LNCaP clone FGC (cell line): ENCODE results near the gene NPSR1.

Experiments used
- DNase-seq: peaks from one replicate; pipeline ENCODE4 v3.0.0-alpha.2; 2011; ENCODE audit warnings: low read depth
- H3K4me3 ChIP-seq: 2 replicates; pipeline ENCODE4 v1.5.1; 2011; ENCODE audit warnings: mild to moderate bottlenecking, low read depth, low read length, control low read depth
- CTCF ChIP-seq: IDR thresholded peaks from 2 replicates; pipeline ENCODE4 v1.5.1; 2012; ENCODE audit warnings: mild to moderate bottlenecking; ENCODE audit not compliant: control insufficient read depth, insufficient read depth; ENCODE audit errors: extremely low read depth

NPSR1 gene

GRCh38 chr7:34719636-34720035 lies 61.6 kb downstream of the NPSR1 start:
- no peak for TF ChIP-seq CTCF
- H3K4me3 ChIP-seq = no peak overlapping the region
- no peak for DNase-seq

- no peak for DNase-seq
- no peak overlapping the region for H3K4me3 ChIP-seq
Measured at GRCh38 chr7:34720289-34720688, 62.3 kb downstream of the NPSR1 start.

DNA sequence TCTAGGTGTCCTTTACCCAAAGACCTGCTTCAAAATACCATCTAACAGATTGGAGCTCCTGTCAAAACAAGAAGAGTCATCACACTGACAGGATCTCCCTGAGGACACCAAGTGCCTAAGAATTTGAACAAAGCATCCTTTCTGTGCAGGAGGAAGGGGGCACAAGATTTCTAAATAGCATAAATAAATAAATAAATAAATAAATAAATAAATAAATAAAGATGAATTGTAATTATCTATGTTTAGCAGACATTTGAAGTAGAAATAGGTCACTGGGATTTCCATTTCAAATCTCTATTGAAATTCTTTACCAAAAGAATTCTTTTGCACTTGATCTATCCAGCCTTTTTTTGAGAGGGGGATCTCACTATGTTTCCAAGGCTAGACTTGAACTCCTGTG lies 65.3 kb downstream of the NPSR1 start:
- TF ChIP-seq CTCF = no peak
- no peak for DNase-seq

More at GRCh38 chr7:34720289-34720688, 62.3 kb downstream of the NPSR1 start:
- TF ChIP-seq CTCF = no peak

DNA sequence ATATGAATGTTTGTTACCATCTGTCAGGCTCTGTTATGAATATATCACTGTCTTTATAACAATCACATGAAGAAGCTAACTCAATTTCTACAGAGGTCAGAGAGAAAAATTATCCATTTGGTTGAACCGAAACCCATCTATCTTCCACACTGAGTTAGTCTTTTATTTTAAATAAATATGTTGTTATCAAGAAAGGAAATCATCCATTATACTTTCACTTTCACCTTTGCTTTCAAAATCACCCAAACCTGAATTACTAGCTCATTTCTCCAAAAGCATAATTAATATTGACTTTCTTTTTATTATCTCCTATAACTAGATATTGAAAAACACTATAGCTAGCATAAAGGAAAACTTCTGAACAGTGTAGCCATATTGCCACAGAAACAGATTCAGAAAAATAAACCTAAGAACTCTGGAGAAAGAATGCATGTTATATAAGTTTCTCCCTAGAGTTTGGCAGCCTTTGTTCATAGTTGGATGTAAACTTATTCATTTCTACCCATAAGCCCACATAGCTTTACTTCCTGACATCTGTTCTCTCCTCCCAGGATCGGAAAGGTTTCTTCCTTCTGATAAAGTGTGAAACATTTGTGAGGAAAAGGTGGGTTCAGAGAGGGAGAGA lies 66.0 kb downstream of the NPSR1 start:
- H3K4me3 ChIP-seq = no peak overlapping the region
- TF ChIP-seq CTCF = no peak
- no peak for DNase-seq

More for the DNA sequence above, 65.3 kb downstream of the NPSR1 start:
- H3K4me3 ChIP-seq = no peak overlapping the region

DNA sequence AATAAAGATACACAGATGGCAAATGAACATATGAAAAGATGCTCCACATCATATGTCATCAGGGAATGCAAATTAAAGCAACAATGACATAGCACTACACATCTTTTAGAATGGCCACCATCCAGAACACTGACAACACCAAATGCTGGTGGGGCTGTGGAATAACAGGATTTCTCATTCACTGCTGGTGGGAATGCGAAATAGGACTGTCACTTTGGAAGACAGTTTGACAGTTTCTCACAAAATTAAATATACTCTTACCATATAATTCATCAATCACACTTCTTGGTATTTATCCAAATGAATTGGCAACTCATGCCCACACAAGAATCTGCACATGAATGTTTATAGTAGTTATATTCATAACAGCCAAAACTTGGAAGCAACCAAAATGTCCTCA lies 68.2 kb downstream of the NPSR1 start:
- no peak for TF ChIP-seq CTCF
- DNase-seq = no peak
- no peak overlapping the region for H3K4me3 ChIP-seq

- H3K4me3 ChIP-seq = no peak overlapping the region
- TF ChIP-seq CTCF = no peak
- DNase-seq = no peak
Measured at GRCh38 chr7:34727464-34727995, 69.5 kb downstream of the NPSR1 start.

DNA sequence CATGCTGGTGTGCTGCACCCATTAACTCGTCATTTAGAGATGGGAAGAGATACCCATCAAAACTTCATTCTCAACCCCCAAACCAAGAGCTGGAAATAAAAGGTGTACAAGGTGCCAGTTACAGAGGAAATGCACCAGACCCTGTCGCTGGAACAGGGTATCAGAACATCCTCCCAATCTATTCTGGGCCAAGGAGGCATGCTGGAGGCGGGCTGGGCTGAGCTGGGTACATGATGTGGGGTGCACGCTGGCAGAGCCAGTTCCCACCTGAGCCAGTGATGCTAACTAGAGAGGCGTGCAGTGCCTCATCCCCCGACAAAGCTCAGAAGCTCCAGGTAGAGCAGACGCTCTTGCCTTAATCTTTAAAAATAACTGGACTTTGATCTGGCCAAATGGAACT lies 70.1 kb downstream of the NPSR1 start:
- no peak for TF ChIP-seq CTCF
- DNase-seq = no peak
- no peak overlapping the region for H3K4me3 ChIP-seq
